NCI-H2107 treated with DMSO at 0.1 percent for 48 hours (cell line): ENCODE measurements around the gene GABBR2.
"Not testable (repeated sequence)": the region's sequence is repeated elsewhere in the genome, so short reads cannot be mapped to it uniquely, and the experiment has no call there.

Experiments used
- DNase-seq: peaks from one replicate; lab custom pipeline; 2025; ENCODE audit not compliant: unreplicated experiment; lab: John Stamatoyannopoulos, UW

GABBR2 gene

GRCh38 chr9:98518556-98518955 lies 190.2 kb downstream of the GABBR2 start:
- no peak for DNase-seq

- no peak for DNase-seq
Measured at GRCh38 chr9:98517761-98518160, 191.0 kb downstream of the GABBR2 start.

GRCh38 chr9:98516897-98517503 lies 191.7 kb downstream of the GABBR2 start:
- no peak for DNase-seq

- DNase-seq, result no peak
Measured at GRCh38 chr9:98516205-98516896, 192.4 kb downstream of the GABBR2 start.

- DNase-seq, result no peak
Measured at GRCh38 chr9:98515506-98516204, 193.1 kb downstream of the GABBR2 start.

- no peak for DNase-seq
Measured at GRCh38 chr9:98514841-98515240, 193.9 kb downstream of the GABBR2 start.

- not testable (repeated sequence) for DNase-seq
Measured at GRCh38 chr9:98508217-98508919, 200.4 kb downstream of the GABBR2 start.

- DNase-seq, result no peak
Measured at GRCh38 chr9:98506422-98507054, 202.2 kb downstream of the GABBR2 start.

GRCh38 chr9:98504298-98505282 lies 204.1 kb downstream of the GABBR2 start:
- no peak for DNase-seq

- no peak for DNase-seq
Measured at GRCh38 chr9:98503867-98504266, 204.9 kb downstream of the GABBR2 start.

- no peak for DNase-seq
Measured at GRCh38 chr9:98502976-98503325, 205.8 kb downstream of the GABBR2 start.

GRCh38 chr9:98502311-98502975 lies 206.3 kb downstream of the GABBR2 start:
- DNase-seq, result no peak

- DNase-seq, result no peak
Measured at GRCh38 chr9:98501819-98502218, 206.9 kb downstream of the GABBR2 start.

GRCh38 chr9:98501259-98501658 lies 207.5 kb downstream of the GABBR2 start:
- DNase-seq, result not testable (repeated sequence)

- DNase-seq, result no peak
Measured at GRCh38 chr9:98500337-98500919, 208.3 kb downstream of the GABBR2 start.

- DNase-seq, result no peak
Measured at GRCh38 chr9:98495530-98495929, 213.2 kb downstream of the GABBR2 start.

- no peak for DNase-seq
Measured at GRCh38 chr9:98494852-98495251, 213.9 kb downstream of the GABBR2 start.

GRCh38 chr9:98491828-98492227 lies 216.9 kb downstream of the GABBR2 start:
- DNase-seq, result no peak

- DNase-seq, result no peak
Measured at GRCh38 chr9:98491231-98491651, 217.5 kb downstream of the GABBR2 start.
